Heart left ventricle (tissue), 16 donors: ENCODE measurements around the gene ECT2. TPM values are rescaled to one million over a fixed set of nuclear protein-coding genes. Genes with fewer than 3 reads are reported as not detected.
"Not testable (repeated sequence)": the region's sequence is repeated elsewhere in the genome, so short reads cannot be mapped to it uniquely, and the experiment has no call there.

Experiments
- ATAC-seq, 4 donors: fragments of 200-7000 bp; cut with Tn5 transposase; one replicate each; pipeline ENCODE4 v1.9.1; 2020 to 2022; ENCODE audit warnings: moderate library complexity in 4 of 4, mild to moderate bottlenecking in 3 of 4, moderate number of reproducible peaks in 1 of 4
- DNase-seq, 5 donors: peaks; one replicate each; pipeline ENCODE4 v3.0.0-alpha.2; 2020
- H3K27ac ChIP-seq, 12 donors: fragments of 200-600 bp; sonication (generic) in 4 of 12; one replicate each; pipeline versions ENCODE4 v1.5.0 to v1.8.0; 2016 to 2022; ENCODE audit warnings: mild to moderate bottlenecking in 2 of 12
- H3K27me3 ChIP-seq, 9 donors: fragments of 200-600 bp; sonication (generic) in 2 of 9; one replicate each; pipeline versions ENCODE4 v1.5.1 to v1.8.0; 2016 to 2022; ENCODE audit warnings: mild to moderate bottlenecking in 3 of 9
- H3K36me3 ChIP-seq, 9 donors: fragments of 200-600 bp; sonication (generic) in 2 of 9; one replicate each; pipeline versions ENCODE4 v1.5.0 to v1.8.0; 2018 to 2022; ENCODE audit warnings: mild to moderate bottlenecking in 2 of 9
- H3K4me1 ChIP-seq, 12 donors: fragments of 200-600 bp; sonication (generic) in 4 of 12; one replicate each; pipeline versions ENCODE4 v1.5.0 to v1.8.0; 2016 to 2022; ENCODE audit warnings: mild to moderate bottlenecking in 3 of 12
- H3K4me3 ChIP-seq, 12 donors: fragments of 200-600 bp; sonication (generic) in 4 of 12; one replicate each; pipeline versions ENCODE4 v1.5.0 to v1.8.0; 2017 to 2022; ENCODE audit warnings: mild to moderate bottlenecking in 9 of 12, moderate library complexity in 4 of 12
- H3K9me3 ChIP-seq, 12 donors: fragments of 200-600 bp; sonication (generic) in 4 of 12; one replicate each; pipeline versions ENCODE4 v1.5.0 to v1.8.0; 2016 to 2022; ENCODE audit warnings: mild to moderate bottlenecking in 1 of 12
- CTCF ChIP-seq, 12 donors: fragments of 200-600 bp; sonication (generic) in 4 of 12; IDR thresholded peaks; one replicate each; pipeline versions ENCODE4 v1.5.0 to v1.8.0; 2018 to 2022; ENCODE audit warnings: antibody characterized with exemption in 12 of 12, mild to moderate bottlenecking in 5 of 12
- POLR2A ChIP-seq, 2 donors: fragments of 450-650 bp; IDR thresholded peaks; one replicate each; pipeline ENCODE4 v1.6.1; 2017; ENCODE audit warnings: antibody characterized with exemption in 2 of 2, mild to moderate bottlenecking in 2 of 2, moderate library complexity in 2 of 2
- WGBS, 4 donors: extraction: QIAGEN DNeasy Blood & Tissue Kit in 2 of 4; methylation state at CpG; one replicate each; pipeline versions ENCODE4 v1.1.5 to v1.1.7; 2013 to 2018; 5-methylcytosine and 5-hydroxymethylcytosine counted together
- intact Hi-C, 10 donors: fragments of 100-400 bp; cut with DNase I; formaldehyde crosslinking; loops; one replicate each; pipeline versions ENCODE4 v1.11.1 to v1.14.2; 2022
- polyA plus RNA-seq, 2 donors: library from polyadenylated mRNA; stranded (reverse); fragments of 200-250 nt; gene quantifications; one replicate each; pipeline ENCODE4 v1.2.3, GENCODE V29; 2013
- total RNA-seq, 9 donors: library from RNA; depleted of rRNA in 2 of 9; stranded (reverse); fragments of >200 nt in 2 of 9; fragmentation: NEBNext Ultra II Directional in 3 of 9; extraction: Animal tissue kit (Norgen Biotek cat#: 25700) in 3 of 9; gene quantifications; one replicate each; pipeline versions ENCODE4 v1.1.0 to v1.2.4, GENCODE V29; 2016 to 2023
- donor health status: ischemic (EF 13 %, LVEDD 7.1; RV severe dilation, severe dysfunction).
- donor health status: healthy with polysubstance abuse.
- donor health status: DM: no; HTN: yes; CAD: no.
- donor health status: DM: no; HTN: no; CAD: no.
- donor health status: ischemic (EF 25% LVEDD 6.9; RV normal size, moderate dysfunction).
- donor health status: ischemic (EF 25% LVEDD 5.7; RV mildly dilated, moderate dysfunction).
- donor health status: healthy.
- donor health status: DM: yes; HTN: yes; CAD: no.
- donor health status: ischemic (EF 35%, LVEDD 5.7; RV mildly dilated, moderate dysfunction).
- donor health status: nonischemic (EF 11% LVEDD 7.7; RV severe dilation, severe dysfunction).
- donor health status: DM: yes; HTN: yes; CAD: no.
- donor health status: PGD.
- donor health status: ischemic (EF 29% LVEDD 5.4; RV normal size, mild dysfunction).
- donor health status: nonischemic (EF 23%, LVEDD 6.1; RV moderate dilation, normal function).

ECT2 gene
- total and polyA plus RNA-seq, 11 donors: 1.6 to 9.1 (median 4.4) TPM

GRCh38 chr3:172824229-172824628, 73.7 kb downstream of the ECT2 start:
- no peaks in the 10 kb centered on the region for H3K27me3 ChIP-seq
- no peak overlapping the region for H3K27ac ChIP-seq
- H3K4me1 ChIP-seq: no peaks in the 10 kb centered on the region
- intact Hi-C loops: no loop called here
- H3K4me3 ChIP-seq: no peak overlapping the region
- peaks cover 0 to 5% (median 0%) of the 10 kb centered on the region in 9 donors for H3K36me3 ChIP-seq
- H3K9me3 ChIP-seq: peaks cover 0 to 48% (median 6%) of the 10 kb centered on the region in 12 donors
- DNase-seq (no peak), ATAC-seq (no peak)
- WGBS, 4 donors: 88 to 98% (median 90%) methylated on average over 2 of the region's 2 CpGs
- TF ChIP-seq CTCF (IDR thresholded peaks at IDR 0.05) (no peak), POLR2A (IDR thresholded peaks at IDR 0.05) (no peak)

GRCh38 chr3:172827231-172827630, 76.7 kb downstream of the ECT2 start:
- H3K9me3 ChIP-seq: peaks cover 0 to 35% (median 6%) of the 10 kb centered on the region in 12 donors
- H3K36me3 ChIP-seq, DNase-seq, H3K27ac ChIP-seq, H3K27me3 ChIP-seq, ATAC-seq, H3K4me3 ChIP-seq, H3K4me1 ChIP-seq, intact Hi-C loops: not testable (repeated sequence)
- 92 to 97% (median 95%) methylated on average over 2 of the region's 2 CpGs for WGBS, 4 donors

- WGBS, 4 donors: 94 to 97% (median 95%) methylated on average over 2 of the region's 2 CpGs
- intact Hi-C loops: loop anchor here in 6 of 10 donors (10.0 kb wide), 1 partner anchor 212 kb away; no protein-coding TSS in a partner anchor
- TF ChIP-seq POLR2A (IDR thresholded peaks at IDR 0.05) (no peak), CTCF (IDR thresholded peaks at IDR 0.05) (no peak)
- no peak for ATAC-seq
- Histone ChIP-seq H3K27me3 (no peaks in the 10 kb centered on the region), H3K9me3 (no peaks in the 10 kb centered on the region), H3K27ac (no peak overlapping the region), H3K4me1 (no peaks in the 10 kb centered on the region), H3K36me3 (no peaks in the 10 kb centered on the region), H3K4me3 (no peak overlapping the region)
- no peak for DNase-seq
Measured at GRCh38 chr3:172832983-172833382, 82.5 kb downstream of the ECT2 start.

GRCh38 chr3:172836390-172836997, 86.0 kb downstream of the ECT2 start:
- H3K9me3 ChIP-seq: no peaks in the 10 kb centered on the region
- H3K27ac ChIP-seq: no peak overlapping the region
- TF ChIP-seq CTCF (IDR thresholded peaks at IDR 0.05) (peak; percentile 45 to 73 (median 58)), POLR2A (IDR thresholded peaks at IDR 0.05) (no peak)
- intact Hi-C loops: loop anchor here in 9 of 10 donors (5.0 to 10.0 kb wide), 3 partner anchors 201 to 211 kb away; no protein-coding TSS in a partner anchor
- DNase-seq (peak in 2 of 5 donors; percentile 20 to 39), ATAC-seq (peak in 2 of 4 donors; percentile 52 to 58)
- peaks cover 0 to 4% (median 0%) of the 10 kb centered on the region in 12 donors for H3K4me1 ChIP-seq
- no peak overlapping the region for H3K4me3 ChIP-seq
- no peaks in the 10 kb centered on the region for H3K36me3 ChIP-seq
- H3K27me3 ChIP-seq: no peaks in the 10 kb centered on the region
- 50 to 54% (median 53%) methylated on average over 6 of the region's 6 CpGs for WGBS, 4 donors
